LNCAP (cell line): Measurements from ENCODE around the gene EPHB3.

Experiments used
- TF ChIP-seq, protein P1 (sequence below): fragments of 450-650 bp; IDR thresholded peaks from 2 replicates; pipeline ENCODE4 v1.5.1; 2017; ENCODE audit warnings: mild to moderate bottlenecking

Gene EPHB3

DNA sequence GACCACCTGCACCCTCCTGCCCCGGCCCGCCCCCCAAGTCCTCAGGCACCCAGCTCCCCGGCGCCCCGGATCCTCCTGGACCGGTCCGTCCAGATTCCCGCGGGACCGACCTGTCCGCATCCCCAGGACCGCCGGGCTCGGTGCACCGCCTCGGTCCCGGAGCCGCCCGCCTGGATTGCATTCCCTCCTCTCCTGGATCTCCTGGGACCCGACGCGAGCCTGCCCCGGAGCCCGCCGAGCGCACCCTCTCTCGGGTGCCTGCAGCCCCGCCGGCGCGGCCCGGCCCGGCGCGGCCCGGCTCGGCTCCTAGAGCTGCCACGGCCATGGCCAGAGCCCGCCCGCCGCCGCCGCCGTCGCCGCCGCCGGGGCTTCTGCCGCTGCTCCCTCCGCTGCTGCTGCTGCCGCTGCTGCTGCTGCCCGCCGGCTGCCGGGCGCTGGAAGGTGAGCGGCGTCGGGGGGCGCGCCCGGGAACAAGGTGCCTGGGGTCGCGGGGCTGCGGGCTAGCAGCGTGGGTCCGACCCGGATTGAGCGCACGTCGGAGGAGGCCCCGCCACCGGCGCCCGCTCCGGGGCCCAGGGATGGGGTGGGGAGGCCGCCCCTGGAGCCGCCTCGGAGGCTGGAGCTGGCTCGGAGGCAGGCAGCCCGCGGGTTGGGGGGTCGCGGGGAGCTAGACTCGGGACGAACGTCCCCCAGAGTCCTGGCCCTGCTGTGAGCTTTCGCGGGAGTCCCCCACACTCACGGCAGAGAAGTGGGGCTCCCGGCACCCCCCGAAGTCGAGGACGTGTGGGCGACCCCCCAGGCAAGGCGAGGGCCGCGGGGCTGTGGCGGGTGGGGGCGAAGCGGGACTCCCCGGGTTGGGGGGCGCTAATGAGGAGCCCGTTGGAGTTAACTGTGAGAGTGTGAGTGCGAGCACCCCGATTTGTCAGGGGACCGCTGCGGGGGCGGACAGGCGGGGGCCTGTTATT is 610 bp downstream of the EPHB3 start:
- TF ChIP-seq, protein P1, sequence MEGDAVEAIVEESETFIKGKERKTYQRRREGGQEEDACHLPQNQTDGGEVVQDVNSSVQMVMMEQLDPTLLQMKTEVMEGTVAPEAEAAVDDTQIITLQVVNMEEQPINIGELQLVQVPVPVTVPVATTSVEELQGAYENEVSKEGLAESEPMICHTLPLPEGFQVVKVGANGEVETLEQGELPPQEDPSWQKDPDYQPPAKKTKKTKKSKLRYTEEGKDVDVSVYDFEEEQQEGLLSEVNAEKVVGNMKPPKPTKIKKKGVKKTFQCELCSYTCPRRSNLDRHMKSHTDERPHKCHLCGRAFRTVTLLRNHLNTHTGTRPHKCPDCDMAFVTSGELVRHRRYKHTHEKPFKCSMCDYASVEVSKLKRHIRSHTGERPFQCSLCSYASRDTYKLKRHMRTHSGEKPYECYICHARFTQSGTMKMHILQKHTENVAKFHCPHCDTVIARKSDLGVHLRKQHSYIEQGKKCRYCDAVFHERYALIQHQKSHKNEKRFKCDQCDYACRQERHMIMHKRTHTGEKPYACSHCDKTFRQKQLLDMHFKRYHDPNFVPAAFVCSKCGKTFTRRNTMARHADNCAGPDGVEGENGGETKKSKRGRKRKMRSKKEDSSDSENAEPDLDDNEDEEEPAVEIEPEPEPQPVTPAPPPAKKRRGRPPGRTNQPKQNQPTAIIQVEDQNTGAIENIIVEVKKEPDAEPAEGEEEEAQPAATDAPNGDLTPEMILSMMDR: no peak

DNA sequence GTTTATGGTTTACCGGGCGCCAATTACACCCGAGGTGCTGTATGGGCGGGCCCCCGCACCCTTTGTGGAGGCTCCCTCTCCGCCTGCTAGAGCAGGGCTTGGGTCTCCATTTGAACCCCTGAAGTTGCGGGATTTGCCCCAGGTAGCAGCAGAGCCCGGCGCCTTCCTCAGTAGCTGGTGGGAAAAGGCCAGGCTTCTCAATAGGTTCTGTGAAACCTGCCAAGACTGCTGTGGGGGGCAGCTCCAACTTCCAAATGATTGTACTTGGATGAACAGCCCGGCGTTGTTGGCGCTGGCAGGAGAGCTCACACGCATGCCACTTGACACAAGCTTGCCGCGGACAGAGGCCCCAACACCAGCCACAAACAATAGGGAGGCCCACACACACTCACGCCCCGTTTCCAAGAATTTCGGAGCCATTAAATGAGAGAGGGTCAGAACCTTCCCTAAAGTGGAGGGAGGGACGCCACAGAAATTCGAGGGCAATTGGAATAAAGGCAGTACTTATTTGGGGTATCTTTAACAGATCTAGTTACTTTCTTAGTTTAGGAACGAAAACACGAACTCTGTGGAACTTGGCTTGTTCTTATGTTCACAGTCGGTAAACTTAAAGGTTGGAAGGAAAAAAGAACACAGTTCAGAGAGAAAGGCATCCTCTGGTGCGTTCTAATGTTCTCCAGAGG is 1.4 kb downstream of the EPHB3 start:
- TF ChIP-seq, protein P1: no peak

DNA sequence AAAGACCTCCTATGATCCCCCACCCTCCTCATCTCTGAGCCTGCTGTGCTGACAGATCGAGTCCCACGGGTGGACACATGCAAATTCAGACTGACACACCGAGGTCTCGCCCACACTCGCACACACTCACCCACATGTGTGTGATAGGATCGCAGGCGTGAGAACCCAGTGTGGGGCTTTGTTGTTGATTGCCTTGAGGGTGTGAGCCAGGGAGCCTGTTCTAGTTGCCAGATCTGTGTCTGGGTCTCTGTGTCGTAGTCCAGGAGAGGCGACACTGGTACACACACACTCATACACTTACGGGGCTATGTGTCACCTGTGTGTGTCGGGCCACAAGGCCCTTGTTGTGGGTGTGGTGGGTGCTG is 2.0 kb downstream of the EPHB3 start:
- TF ChIP-seq, protein P1: no peak

DNA sequence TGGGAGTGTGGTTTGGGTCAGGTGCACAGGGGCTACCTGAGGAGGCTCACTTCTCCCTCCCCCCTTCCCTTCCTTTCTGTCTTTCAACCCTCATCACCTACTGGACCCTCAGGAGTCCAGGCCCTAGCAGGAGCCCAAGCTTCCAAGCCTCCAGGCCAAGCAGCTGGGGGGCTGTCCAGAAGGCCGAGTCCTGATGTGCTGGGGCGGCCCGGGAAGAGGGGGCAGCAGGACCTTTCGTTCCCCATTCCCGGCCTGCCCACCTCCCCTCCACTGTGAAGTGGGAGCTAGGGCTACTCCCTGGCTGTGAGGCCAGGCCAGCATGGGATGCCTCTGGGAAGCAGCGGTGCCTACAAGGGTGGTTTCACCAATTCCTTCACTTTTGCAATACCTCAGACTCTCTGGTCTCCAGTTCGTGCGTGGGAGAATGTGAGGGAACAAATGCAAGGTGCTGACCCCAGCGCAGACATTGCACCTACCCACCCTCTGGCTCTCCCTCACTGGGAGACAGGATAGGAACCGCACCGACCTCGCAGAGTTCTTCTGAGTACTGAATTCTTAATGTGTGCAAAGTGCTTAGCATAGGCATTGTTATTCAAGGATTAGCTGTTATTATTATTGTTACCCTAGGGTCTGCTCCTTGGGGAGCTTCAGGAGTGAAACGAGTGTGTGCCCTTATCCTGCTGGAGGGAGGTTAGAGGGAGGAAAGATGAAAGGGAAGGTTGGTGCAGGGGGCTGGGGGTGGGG is 2.5 kb downstream of the EPHB3 start:
- TF ChIP-seq, protein P1: no peak

DNA sequence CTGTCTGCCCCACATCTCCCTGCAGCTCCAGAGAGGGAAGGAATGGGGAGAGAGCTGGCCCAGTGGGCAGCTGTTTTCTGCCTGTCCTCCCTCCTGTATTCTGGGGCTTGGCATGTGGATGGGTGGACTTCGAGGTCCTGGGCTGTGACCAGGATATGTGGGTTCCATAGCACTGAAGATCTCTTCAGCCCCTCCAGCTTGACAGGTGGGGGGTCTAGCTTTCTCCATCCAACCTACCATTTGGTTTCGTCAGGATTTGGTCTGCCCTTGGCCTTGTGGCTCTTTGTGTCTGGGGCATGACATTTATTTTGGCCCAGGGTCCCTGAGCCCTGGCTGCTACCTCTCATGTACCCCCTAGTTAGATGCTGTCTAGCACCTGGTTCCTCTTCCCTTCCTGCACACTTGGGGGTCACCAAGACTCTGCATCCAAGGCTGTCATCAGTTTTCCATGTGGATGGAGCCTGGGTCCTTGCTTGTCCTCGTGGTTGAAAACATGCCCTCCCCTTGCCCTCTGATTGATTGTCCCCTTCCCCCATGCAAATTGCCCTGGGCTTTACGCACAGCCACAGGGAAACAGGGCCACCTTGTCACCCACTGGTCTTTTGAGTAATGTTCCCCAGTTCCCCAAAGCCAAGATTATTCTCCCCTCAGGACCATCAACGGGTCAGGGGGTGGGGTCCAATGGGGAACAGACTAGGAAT is 3.2 kb downstream of the EPHB3 start:
- TF ChIP-seq, protein P1: no peak

DNA sequence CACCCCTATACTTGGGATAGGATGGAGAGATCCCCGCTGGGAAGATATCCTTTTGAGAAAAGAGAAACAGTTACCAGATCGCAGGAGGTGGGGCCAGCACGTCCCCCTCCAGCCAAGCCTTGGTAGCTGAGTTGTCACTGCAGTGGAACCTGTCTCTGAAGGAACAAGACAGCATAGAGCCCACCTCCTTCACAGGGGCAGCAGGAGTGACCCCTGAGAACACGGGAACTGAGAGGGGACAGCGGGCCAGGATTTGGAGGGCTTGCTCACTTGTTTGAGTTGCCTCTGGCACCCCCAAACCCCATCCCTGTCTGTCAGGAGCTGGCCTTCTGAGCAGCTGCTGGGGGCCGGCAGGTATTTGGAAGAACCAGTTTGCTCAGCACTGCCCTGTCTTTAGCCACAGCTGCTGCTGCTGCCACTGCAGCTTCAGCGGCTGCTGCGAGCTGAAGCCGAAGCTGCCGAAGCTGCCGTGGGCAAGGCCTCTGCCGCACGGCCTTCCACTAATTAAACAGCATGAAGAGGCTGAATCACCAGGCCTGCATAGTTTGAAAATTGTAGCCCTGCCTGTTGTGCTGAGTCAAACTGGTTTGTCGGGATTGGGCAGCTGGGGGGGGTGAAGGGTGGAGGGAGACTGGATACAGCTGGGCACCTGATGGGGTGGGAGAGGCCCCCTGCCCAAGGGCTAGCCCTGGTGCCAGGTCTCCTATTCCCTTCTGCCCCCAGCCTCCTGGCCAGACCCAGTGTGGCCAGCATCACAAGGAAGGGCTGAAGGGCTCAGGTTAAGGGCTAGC is 4.0 kb downstream of the EPHB3 start:
- TF ChIP-seq, protein P1: no peak
